Midbrain (tissue), 1 donor: ENCODE data around the gene PIP5K1C.
A peak's percentile ranks its signal among the peaks of the same experiment; 100 is the strongest.

Experiments used
- DNase-seq: peaks from one replicate; lab custom pipeline; 2025; lab: John Stamatoyannopoulos, UW

Gene PIP5K1C

DNA sequence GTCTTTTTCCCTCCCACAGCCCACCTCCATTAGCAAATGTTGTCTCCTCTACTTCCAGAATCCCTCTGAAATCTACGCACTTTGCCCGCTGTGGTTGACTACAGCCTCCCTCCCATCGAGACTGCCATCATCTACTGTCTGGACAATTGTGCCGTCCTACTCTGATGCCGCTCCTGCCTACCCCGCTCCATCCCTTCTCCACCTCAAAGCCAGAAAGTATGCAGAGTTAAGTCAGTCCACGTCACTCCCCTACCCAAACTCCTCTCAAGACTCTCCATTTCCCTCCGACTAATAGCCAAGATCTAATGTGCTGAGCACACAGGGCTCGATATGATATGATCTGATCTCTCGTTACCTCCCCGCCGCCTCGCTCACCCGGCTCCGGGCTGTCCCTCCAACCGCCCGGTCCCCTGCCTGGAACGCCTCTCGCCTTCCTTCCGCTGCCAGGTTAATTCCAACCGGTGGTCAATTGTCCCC is 74.2 kb downstream of the PIP5K1C start:
- DNase-seq: no peak

- DNase-seq: no peak
Measured at GRCh38 chr19:3623716-3624115, 76.6 kb downstream of the PIP5K1C start.

DNA sequence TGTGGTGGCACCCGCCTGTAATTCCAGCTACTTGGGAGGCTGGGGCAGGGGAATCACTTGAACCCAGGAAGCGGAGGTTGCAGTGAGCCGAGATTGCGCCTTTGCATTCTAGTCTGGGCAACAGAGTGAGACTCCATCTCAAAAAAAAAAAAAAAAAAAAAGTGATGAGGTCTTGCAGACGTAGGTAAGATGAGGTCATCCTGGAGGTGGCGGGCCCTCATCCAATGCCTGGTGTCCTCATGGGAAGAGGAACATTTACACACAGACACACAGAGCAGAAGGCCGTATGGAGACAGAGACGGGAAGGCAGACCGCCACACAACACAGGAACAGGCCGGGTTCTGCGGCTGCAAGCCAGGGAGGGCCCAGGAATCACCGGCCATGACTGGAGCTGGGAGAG is 78.0 kb downstream of the PIP5K1C start:
- DNase-seq: no peak

- no peak for DNase-seq
Measured at GRCh38 chr19:3621689-3622088, 78.6 kb downstream of the PIP5K1C start.

DNA sequence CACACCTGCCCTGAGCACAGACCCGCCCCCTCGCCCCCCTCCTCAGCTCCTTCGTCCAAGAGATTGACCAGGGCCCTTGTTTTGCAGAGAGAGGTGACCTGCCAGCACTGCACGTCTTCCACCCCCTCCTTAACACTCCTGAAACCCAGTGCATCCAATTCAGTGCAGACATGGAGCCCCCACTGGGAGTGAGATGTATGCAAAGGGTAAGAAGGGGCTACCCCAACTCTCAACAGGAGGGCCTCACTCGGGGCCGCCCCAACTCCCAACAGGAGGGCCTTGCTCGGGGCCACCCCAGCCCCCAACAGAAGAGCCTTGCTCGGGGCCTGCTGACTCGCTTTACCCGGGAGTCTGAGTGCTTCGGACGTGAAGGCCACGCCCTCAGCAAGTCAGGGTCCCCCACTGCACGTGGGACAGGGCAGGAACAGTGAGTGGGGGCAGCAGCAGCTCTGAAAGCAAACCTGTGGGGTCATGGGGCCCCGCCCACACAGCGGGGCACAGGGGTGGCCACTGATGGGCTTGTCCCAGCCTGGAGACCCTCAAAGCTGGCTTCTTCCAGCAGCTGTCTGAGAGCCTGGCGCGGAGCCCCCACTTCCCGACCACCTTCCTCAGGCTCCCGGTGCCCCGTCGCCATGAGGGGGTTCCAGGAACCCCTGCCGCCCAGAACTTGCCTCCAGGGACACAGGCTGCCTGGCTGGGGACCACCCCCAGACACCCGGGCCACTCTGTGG is 79.3 kb downstream of the PIP5K1C start:
- no peak for DNase-seq

GRCh38 chr19:3620145-3620816 is 80.0 kb downstream of the PIP5K1C start:
- DNase-seq: no peak

DNA sequence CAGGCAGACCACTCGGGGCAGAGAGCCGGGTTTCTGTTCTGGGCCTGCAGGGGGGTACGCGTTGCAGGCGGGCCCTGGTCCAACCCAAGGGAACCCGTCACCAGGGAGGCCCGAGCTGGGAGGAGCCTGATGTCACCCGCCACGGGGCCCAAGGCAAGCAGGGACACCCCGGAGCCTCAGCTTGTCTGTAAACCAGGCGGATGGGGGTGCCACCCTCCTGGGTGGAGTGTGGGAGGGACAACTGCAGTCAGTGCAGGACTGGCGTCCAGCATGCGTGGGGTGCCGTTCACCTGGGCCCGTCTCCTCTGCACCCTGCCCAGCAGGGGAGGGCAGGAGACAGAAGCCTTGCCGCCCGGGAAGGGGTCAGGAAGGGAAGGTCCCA is 80.6 kb downstream of the PIP5K1C start:
- no peak for DNase-seq

DNA sequence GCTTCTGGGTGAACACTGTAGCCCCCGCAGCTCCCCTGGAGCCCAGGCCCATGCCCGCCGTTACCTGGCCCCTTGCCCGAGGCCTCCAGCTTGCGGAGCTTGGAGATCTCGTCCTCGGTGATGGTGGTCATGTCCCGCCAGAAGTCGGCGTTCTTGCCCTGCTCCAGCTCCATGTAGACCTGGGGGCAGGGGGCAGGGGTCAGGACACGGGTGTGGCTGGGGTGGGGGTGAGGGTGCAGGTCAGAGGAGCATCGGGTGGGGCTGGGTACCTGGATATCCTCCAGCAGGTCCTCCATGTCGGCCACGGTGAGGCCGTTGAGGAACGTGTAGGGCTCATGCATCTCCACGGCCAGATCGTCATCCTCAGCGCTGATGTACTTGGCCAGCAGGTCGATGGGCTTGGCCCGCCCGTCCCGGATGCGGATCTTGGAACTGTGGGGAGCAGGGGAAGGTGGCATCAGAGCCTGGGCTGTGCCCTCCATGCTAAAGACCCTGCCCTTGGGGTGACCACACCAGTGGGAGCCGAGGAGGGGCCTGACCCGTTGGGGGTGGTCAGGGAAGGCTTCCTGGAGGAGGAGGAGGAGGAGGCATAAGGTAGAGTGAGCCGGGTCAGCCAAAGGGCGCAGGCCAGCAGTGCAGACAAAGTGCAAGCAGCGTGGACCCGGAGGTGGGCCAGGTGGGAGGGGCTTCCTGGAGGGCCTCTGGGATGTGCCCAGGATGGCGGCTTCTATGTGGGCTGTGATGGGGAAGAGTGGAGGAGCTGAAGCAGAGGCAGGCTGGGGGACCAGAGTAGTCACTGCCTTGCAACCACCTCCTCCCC is 81.2 kb downstream of the PIP5K1C start:
- DNase-seq: no peak

DNA sequence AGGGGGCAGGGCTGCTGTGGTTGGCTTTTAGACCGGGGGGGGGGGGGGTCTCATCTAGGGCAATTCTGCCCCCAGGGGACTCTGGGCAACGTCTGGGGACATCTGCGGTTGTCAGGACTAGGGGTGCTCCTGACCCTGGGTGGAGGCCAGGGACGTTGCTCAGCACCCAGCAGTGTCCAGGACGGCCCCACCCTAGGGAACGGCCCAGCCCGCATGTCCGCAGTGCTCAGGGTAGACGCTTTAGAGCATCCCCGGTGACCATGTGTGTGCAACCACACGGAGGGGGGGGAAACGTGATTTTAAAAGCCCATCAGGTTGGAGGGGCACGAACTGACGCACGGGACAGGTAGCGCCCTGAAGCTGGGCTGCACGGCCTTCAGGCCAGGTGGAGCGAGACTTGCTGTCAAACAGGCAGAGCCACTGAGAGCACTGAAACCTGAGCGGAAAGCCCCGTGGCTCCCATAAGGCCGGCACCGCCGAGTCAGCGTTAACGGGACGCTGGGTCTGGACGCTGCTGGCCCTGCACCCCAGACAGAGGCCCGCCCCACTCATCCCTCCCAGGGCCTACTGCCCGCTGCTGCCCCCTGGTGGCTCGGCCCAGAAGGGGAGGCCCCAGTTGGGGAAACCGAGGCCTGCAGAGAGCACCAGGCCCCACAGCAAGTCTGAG is 82.0 kb downstream of the PIP5K1C start:
- peak; percentile 19 for DNase-seq

GRCh38 chr19:3617463-3617862 is 82.8 kb downstream of the PIP5K1C start:
- DNase-seq: no peak

GRCh38 chr19:3615524-3616135 is 84.6 kb downstream of the PIP5K1C start:
- DNase-seq: no peak

GRCh38 chr19:3614858-3615505 is 85.3 kb downstream of the PIP5K1C start:
- no peak for DNase-seq

- DNase-seq: no peak
Measured at GRCh38 chr19:3613818-3614661, 86.2 kb downstream of the PIP5K1C start.

- no peak for DNase-seq
Measured at GRCh38 chr19:3612901-3613741, 87.1 kb downstream of the PIP5K1C start.

GRCh38 chr19:3612330-3612729 is 87.9 kb downstream of the PIP5K1C start:
- no peak for DNase-seq

- DNase-seq: no peak
Measured at GRCh38 chr19:3611841-3612240, 88.4 kb downstream of the PIP5K1C start.

GRCh38 chr19:3610745-3611717 is 89.2 kb downstream of the PIP5K1C start:
- DNase-seq: no peak
